Measurements from ENCODE around the gene P3H3.
"Not testable (repeated sequence)": the region's sequence is repeated elsewhere in the genome, so short reads cannot be mapped to it uniquely, and the experiment has no call there.

The P3H3 gene

DNA sequence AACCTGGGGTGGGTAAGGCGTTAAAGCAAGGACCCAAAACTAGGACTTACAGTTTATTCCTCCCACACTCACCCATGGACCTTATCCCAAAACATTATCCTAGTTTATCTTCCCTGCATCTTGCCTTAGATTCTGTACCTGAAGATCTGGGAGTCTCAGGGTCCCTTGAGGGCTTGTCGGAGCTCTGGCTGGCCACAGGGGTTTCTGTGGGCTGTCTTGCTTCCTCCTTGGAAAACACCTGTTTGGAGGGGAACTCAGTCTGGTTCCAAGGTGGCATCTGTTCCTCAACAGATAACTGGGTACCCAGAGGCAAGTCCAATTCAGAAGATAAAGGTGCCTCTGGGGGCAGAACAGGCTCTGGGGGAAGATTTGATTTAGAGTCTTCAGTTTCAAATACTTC lies 21.2 kb downstream of the P3H3 start:
- no peak for DNase-seq

DNA sequence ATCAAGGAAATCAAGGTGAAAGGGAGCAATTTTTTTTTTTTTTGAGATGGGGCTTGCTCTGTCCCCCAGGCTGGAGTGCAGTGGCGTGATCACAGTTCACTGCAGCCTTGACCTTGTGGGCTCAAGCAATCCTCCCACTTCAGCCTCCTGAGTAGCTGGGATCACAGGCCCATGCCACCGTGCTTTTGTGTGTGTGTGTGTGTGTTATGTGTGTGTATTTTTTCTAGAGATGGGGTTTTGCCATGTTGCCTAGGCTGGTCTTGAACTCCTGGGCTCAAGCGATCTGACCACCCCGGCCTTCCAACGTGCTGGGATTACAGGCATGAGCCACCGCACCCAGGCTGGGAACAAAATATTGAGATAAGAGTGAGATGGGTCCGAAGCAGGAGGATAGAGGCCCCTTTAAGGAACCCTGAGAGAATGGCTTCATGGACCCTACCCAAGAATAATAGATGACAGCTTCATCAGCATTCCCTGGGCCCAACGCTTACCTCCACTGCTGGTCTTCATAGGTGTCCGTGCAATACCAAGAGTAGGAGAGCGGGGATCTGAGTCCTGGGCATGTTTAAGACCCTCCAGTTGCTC lies 21.9 kb downstream of the P3H3 start:
- DNase-seq, result no peak

DNA sequence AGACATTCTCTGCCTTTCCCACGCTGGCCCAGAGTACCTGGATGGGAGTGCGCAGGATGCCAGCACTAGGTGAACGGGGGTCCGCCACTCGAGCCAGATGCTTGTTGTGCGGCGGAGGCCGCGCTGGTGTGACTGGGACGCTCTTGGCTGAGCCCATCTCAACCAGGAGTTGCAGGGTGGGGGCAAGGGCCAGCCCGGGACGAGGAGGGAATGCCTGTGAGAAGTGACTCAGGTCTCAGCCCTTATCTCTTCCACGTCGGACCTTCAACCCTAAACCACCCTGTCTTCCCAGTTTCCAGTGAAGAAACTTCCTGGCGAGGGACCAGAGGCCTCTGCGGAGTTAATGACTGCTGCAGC lies 22.6 kb downstream of the P3H3 start:
- no peak for DNase-seq

DNA sequence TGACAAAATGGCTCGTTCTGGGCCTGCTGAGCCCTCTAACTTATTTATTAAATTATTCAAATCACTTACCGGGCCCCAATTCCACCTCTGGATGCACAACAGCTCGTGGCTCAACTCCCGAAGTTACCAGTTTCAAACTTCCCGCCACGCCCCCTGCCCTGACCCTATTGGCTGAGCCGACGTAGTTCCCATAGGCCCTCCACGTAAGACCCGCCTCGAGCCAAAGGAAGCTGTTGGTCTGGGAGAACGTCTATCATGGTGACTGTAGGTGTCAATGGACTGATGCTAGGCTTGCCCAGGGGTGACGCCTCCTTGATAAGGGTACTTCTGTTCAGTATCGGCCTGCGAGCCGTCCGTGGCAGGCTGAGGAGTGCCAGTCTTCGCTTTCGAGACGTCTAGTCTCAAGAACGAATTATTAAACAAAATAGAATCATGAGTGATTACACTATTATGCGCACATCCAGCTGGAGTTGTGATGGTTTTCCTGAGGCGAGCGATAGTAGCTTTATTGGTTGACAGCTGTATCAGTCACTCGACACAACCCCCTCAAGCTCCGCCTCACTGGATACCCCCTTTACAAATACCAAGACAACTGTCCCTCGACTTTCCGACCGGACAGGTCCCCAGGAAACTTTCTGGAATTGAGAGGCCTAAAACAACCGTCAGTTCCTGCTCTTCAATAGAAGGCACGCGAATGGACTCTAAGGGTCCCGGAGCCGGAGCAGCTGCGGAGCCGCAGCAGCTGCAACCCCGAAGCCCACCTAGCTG lies 23.1 kb downstream of the P3H3 start, which contains the start of gene CDCA3:
Gene CDCA3, minus strand, starts transcription at position 134 of the 768 bp plus-strand sequence. CDS start 334 bp downstream, outside the sequence.
- peak; percentile 99 for DNase-seq

DNA sequence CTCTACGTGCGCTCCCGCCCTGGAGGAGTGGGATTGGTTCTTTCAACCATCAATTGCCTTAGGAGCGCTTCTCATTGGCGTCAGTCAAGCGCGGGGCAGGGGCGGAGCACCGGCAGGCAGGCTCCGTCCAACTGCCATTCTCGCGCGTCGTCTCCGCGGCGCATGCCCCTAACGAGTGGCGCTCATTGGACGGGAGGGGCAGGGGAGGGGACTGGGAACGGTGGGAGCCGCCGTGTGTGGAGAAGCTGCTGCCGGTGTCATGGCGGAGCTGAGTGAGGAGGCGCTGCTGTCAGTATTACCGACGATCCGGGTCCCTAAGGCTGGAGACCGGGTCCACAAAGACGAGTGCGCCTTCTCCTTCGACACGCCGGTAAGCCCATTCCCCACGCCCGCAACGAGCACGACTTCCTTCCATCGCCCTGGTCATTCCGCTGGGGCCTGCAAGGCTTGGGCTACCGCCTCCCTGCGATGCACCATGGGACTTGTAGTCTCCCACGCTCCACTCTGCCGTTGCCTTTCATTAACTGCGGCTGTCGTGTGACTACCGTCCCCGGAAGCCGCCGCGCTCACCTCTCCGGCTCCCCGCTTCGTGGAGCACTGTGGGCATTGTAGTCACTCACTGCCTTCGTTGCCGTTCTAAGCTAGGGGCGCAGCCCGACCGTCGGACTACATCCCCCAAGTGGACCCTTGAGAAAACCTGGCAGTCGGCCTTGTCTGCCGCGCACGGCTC lies 23.9 kb downstream of the P3H3 start, which contains the start of gene USP5:
Gene USP5, plus strand, starts transcription at position 230 of the 730 bp plus-strand sequence. Its CDS starts 30 bp downstream, at position 260.
- DNase-seq, result peak; percentile 100

DNA sequence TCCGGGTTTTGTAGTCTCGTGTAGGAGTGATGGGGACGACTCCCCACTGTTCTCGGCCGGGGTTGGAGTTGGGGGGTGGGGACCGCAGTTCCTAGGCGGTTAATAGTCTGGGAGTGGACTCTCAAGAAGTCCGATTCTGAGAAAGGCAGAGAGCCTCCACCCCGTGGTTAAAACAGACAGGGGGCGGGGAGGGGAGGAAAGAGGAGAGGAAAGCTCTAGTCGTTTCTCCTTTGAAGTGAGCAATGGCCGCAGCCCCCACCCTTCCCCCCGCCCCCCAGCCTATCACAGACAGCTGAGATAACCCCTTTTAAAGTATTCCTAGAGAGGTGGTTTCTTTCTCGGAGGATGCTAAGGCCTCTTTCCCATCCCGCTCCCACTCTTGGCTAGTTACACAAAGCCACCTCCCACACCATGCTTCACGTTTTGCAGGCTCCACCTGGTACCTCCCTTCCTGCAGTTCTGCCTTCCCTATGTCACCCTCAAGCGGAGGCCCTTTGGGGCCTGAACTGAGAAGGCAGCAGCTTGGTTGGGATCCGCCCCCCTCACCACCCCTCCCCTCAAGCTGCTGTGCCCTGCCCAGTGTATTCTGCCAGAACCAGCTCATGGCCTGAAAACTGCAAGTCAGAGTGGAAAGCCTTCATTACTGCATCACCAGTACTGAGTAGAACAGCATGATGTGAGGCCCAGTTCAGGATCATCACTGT lies 24.6 kb downstream of the P3H3 start:
- DNase-seq, result peak; percentile 67

DNA sequence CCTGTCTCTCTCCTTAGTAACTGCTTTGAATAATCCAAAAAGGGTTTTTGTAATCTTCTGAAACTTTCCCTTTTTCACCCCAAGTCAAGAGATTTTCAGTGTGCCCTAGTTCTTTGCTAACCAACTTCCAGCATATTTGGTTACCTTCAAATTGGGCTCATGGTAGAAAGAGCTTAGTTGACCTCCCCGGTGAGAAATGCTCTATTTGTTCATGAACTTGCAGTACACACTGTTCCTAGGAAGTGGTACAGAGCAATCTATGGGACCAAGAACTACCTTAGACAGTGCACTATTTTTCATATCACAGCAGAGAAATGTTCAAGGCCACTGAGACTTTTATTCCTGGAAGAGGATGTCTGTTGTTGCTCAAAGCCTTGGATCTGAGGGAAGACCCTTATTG lies 25.4 kb downstream of the P3H3 start:
- no peak for DNase-seq

DNA sequence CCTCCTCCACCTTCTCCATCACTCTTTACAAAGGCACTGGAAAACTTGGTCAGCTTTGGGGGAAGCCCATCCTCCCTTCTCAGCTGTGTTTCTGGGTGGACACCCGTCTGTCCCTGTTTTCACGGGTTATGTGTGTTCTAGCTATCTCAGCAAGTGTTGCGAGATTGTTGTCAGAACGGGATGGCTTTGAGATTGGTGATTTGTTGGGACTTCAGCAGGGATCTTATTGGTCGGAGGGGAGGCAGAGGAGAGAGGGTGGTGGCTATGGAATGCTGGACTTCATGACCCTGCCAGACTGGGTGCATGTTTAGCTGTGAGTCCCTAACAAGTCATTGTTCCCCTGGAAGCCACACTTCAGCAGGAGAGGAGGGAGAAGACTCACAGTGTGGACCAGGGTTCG lies 25.8 kb downstream of the P3H3 start:
- DNase-seq, result no peak

DNA sequence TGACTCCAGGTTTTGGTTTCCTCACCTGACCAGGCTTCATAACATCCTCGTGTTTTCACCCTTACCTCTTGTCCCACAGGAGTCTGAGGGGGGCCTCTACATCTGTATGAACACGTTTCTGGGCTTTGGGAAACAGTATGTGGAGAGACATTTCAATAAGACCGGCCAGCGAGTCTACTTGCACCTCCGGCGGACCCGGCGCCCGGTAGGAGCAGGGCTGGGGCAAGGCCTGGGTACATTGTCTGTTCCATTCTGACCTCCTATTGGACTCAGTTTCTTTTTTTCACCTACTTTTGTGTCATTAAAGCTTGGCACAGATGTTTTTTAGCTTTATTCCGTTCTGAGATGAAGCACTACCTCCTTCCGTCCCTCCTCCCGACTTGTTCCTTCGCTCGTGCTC lies 27.1 kb downstream of the P3H3 start:
- no peak for DNase-seq

DNA sequence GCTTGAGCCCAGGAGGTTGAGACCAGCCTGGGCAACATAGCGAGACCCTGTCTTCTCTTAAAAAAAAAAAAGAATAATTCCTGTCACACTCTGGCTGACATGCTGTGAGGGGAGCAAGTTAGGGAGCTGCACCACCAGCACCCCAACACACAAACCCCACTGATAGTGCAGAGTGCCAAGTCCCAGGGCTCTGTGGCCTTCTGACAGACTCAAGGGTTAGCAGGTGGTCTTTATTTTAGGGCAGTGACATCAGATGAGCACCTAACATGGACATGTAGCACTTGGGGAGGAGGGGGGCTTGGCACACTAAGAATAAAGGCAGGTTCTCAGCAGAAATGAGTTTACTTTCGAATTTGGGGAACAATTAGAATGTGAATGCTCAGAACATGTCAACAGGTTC lies 30.6 kb downstream of the P3H3 start:
- DNase-seq, result no peak

DNA sequence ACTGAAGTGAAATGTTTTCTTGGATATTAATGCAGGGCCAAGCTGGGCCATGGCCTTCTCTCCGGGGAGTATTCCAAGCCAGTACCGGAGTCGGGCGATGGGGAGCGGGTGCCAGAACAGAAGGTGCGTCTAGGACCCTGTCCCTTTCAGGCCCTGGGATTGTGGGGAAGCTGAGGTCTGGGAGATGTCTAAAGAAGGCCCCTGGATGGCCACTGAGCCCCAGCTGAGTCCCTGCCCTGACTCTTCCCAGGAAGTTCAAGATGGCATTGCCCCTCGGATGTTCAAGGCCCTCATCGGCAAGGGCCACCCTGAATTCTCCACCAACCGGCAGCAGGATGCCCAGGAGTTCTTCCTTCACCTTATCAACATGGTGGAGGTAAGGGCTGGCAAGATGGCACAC lies 31.9 kb downstream of the P3H3 start:
- DNase-seq, result no peak

DNA sequence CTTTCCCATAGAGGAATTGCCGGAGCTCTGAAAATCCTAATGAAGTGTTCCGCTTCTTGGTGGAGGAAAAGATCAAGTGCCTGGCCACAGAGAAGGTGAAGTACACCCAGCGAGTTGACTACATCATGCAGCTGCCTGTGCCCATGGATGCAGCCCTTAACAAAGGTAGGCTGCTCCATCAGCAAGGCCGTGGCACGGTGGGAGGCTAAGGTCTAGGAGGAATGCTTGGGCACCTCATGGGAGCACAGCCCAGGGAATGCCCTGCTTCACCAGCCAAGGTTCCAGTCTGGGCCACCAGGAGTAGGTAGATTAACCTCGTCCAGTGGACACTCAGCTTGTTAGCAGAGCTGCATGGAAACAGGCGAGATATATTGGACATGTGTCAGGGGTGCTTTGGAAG lies 32.7 kb downstream of the P3H3 start:
- no peak for DNase-seq

DNA sequence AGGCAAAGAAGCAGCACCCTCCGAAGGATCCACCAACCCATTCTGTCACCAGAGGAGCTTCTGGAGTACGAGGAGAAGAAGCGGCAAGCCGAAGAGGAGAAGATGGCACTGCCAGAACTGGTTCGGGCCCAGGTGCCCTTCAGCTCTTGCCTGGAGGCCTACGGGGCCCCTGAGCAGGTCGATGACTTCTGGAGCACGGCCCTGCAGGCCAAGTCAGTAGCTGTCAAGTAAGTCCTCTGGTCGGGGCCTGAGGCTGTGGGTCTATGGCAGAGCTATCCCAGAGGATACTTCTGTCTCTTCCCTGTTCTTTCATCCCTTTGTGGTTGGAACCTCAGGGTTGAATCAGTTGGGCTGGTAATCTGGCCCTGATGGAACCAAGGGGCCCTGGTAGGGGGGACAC lies 33.2 kb downstream of the P3H3 start:
- no peak for DNase-seq

DNA sequence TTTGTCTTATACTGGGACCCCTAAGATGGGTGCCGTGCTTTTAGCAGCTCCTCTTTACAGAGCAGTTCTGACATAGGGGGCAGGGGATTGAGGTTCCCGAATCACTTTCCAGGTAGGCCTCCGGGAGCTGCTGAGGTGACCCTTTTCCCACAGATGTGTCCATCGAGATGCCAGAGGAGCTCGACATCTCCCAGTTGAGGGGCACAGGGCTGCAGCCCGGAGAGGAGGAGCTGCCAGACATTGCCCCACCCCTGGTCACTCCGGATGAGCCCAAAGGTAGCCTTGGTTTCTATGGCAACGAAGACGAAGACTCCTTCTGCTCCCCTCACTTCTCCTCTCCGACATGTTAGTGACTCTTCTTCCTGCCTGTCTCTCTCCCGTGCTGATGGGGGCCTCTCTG lies 34.8 kb downstream of the P3H3 start:
- no peak for DNase-seq

DNA sequence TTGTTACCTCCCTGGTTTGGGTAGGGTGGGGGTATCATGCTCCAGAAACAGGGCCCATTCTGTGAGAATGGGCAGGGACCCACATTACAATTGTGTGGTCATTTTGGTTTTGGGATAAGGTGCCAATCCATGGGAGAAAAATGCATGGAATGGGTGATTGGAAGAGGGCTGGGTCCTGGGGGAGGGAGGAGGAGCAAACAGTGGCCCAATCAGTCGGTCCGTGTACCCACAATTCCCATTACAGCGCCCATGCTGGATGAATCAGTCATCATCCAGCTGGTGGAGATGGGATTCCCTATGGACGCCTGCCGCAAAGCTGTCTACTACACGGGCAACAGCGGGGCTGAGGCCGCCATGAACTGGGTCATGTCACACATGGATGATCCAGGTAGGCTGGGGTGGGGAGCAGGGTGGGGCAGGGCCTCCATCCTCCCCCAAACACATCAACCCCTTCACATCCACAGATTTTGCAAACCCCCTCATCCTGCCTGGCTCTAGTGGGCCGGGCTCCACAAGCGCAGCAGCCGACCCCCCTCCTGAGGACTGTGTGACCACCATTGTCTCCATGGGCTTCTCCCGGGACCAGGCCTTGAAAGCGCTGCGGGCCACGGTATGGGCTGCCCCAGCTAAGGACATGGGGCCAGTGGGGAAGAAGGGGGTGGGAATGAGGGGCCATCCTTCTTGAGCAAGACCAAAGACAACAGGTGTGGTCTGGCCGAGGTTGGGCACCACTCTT lies 35.5 kb downstream of the P3H3 start:
- DNase-seq, result peak; percentile 33

DNA sequence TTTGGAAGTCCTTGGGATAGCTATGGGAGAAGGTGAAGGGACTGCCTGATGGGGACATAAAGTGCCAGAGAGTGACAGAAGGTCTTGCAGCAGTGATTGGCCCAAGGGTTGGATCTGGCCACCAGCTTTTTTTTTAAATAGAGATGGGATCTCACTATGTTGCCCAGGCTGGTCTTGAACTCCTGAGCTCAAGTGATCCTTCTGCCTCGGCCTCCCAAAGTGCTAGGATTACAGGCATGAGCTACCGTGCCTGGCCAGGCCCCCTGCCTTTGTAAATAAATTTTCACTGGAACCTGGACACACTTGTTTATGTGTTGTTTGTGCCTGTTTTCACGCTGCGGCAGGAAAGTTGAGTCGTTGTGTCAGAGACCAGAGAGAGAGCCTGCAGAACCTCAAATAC lies 37.1 kb downstream of the P3H3 start:
- not testable (repeated sequence) for DNase-seq

DNA sequence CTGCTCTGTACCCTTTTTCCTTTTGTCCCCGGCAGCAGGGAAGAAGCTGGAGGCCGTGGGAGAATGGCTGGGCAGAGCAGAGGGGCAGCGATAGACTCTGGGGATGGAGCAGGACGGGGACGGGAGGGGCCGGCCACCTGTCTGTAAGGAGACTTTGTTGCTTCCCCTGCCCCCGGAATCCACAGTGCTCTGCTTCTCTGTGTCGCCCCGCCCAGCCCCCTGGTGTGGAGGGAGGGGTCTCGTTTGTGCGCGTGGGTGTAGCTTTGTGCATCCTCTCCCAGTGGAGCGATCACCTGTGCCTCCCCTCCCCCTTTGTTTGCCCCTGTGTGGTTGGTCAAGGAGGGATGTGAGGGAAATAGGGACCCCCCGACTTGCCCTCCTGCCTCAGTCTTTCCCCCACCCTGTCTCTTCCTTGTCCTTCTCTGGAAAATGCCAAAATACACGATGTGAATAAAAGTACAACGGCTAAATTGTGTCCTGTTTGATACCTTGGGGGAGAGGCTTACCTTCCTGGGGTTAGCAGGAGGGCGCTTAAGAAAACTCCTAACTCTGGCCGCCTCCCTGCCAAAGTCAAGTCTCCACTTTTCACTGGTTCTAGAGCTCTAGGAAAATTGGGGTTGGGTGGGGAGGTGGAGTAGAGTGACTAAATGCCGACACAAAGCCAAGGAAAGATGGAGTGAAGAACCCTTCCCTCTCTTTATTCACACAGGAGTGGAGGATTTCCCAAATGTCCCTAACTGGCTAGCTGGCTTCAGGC lies 38.1 kb downstream of the P3H3 start:
- no peak for DNase-seq

DNA sequence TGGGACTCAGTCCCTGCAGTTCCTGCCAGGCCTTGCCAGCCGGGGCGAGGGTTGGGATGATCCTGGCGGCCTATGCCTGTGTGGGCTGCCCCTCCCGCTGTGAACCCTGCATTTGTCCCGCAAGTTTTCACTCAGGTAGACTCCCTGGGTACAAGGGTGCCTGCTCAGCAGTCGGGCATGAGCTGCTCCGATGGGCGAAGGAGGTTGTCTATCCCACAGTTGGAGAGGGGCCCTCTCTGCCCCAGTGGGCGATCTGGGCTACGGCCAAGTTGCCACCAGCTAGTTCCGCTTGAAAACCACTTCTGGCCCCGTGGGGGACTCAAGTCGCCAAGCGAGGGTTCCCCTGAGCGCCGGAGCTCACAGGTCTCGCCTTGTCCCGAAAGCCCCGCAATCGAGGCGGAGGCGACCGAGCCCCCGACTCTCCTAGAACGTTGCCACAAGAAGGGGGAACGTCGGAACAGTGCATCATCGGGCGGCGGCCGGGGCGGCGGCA lies 38.8 kb downstream of the P3H3 start:
- no peak for DNase-seq

DNA sequence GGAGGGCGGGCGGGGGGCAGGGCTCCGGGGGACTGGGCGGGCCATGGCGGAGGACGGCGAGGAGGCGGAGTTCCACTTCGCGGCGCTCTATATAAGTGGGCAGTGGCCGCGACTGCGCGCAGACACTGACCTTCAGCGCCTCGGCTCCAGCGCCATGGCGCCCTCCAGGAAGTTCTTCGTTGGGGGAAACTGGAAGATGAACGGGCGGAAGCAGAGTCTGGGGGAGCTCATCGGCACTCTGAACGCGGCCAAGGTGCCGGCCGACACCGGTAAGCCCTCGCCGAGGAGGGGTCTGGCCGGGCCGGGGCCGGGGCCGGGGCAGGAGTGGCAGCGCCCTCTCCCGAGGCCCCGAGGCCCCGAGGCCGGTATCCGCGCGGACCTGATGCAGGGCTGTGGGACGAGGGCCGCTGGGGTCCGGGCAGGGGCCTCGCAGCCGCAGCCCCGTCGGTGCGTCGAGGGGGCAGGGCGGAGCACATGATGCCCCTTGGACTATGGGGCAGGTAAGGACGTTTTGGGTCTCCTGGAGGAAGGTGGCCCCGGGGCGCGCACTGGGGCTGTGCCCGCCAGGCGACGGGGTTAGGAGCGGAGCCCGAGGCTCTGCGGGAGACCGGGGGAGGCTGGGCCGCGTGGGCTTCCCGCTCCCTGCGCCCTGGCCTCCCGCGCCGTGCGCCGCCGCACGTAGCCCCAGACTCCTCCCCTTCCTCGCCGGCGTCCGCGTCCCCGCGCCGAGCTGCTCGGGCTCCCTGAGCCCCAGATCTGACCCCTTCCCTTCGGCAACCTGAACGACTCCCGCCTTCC lies 39.4 kb downstream of the P3H3 start, which contains the start of gene TPI1:
Gene TPI1, plus strand, starts transcription at position 119 of the 798 bp plus-strand sequence. Its CDS starts 36 bp downstream, at position 155.
- peak; percentile 84 for DNase-seq

DNA sequence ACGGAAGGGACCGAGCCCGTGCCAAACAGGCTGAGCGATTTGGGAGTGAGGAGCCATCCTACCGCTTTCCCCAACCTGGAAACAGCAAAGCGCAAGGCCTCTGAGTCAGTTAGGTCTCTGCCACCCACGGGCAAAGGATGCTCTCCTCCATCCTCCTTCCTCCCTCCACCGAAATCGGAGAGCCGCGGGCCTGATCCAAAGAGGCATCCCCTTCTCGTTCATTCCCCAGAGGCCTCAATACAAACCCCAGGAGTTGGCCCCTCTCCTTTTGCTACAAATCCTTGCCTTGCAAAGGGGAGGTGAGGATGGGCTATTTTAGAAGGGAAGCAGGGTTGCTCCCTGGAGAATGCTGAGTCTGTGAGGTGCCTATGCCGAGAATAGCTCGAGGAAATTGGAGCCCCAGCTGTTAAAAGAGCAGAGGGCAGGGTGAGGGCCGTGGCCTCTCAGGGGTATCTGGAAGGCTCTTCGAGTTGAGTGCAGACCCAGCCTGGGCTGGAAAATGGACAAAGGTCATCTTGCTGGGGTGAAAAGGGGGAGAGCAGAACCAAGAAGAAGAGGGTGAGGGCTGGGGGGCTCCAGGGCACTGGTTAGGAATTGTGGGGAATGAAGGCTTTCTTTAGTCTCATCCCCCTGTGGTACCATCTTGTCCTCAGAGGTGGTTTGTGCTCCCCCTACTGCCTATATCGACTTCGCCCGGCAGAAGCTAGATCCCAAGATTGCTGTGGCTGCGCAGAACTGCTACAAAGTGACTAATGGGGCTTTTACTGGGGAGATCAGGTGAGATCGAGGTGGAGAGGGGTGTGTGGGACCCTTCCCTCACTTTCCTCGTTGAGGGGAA lies 40.2 kb downstream of the P3H3 start:
- peak; percentile 40 for DNase-seq

Measured in fibroblast of skin of right biceps (primary cell).